GM19455 (cell line): ENCODE results near the gene LDLRAD3.
"Not testable (repeated sequence)": the region's sequence is repeated elsewhere in the genome, so short reads cannot be mapped to it uniquely, and the experiment has no call there.

Experiments
- ATAC-seq: cut with Tn5 transposase; IDR thresholded peaks from one replicate; pipeline ENCODE4 v1.9.1; 2021; ENCODE audit not compliant: unreplicated experiment

LDLRAD3 gene

GRCh38 chr11:36156161-36156816 lies 212.4 kb downstream of the LDLRAD3 start:
- no peak for ATAC-seq

- ATAC-seq: no peak
Measured at GRCh38 chr11:36156817-36157519, 213.1 kb downstream of the LDLRAD3 start.

- no peak for ATAC-seq
Measured at GRCh38 chr11:36160091-36160490, 216.2 kb downstream of the LDLRAD3 start.

GRCh38 chr11:36161572-36161971 lies 217.7 kb downstream of the LDLRAD3 start:
- no peak for ATAC-seq

GRCh38 chr11:36162006-36162882 lies 218.4 kb downstream of the LDLRAD3 start:
- no peak for ATAC-seq

GRCh38 chr11:36162883-36163434 lies 219.1 kb downstream of the LDLRAD3 start:
- no peak for ATAC-seq

GRCh38 chr11:36164506-36165250 lies 220.8 kb downstream of the LDLRAD3 start:
- no peak for ATAC-seq

- no peak for ATAC-seq
Measured at GRCh38 chr11:36165621-36166397, 221.9 kb downstream of the LDLRAD3 start.

- no peak for ATAC-seq
Measured at GRCh38 chr11:36167073-36167472, 223.2 kb downstream of the LDLRAD3 start.

GRCh38 chr11:36167729-36168128 lies 223.9 kb downstream of the LDLRAD3 start:
- ATAC-seq: no peak

- ATAC-seq: no peak
Measured at GRCh38 chr11:36177836-36178235, 234.0 kb downstream of the LDLRAD3 start.

- ATAC-seq: no peak
Measured at GRCh38 chr11:36186340-36187175, 242.7 kb downstream of the LDLRAD3 start.

GRCh38 chr11:36187622-36188021 lies 243.8 kb downstream of the LDLRAD3 start:
- ATAC-seq: no peak

GRCh38 chr11:36189735-36190134 lies 245.9 kb downstream of the LDLRAD3 start:
- ATAC-seq: not testable (repeated sequence)

- no peak for ATAC-seq
Measured at GRCh38 chr11:36191941-36192340, 248.1 kb downstream of the LDLRAD3 start.

- ATAC-seq: no peak
Measured at GRCh38 chr11:36192425-36193289, 248.8 kb downstream of the LDLRAD3 start.

GRCh38 chr11:36193290-36193619 lies 249.4 kb downstream of the LDLRAD3 start:
- no peak for ATAC-seq

- ATAC-seq: no peak
Measured at GRCh38 chr11:36193721-36194120, 249.9 kb downstream of the LDLRAD3 start.
